ENCODE measurements around the gene DHRS12.

DNA sequence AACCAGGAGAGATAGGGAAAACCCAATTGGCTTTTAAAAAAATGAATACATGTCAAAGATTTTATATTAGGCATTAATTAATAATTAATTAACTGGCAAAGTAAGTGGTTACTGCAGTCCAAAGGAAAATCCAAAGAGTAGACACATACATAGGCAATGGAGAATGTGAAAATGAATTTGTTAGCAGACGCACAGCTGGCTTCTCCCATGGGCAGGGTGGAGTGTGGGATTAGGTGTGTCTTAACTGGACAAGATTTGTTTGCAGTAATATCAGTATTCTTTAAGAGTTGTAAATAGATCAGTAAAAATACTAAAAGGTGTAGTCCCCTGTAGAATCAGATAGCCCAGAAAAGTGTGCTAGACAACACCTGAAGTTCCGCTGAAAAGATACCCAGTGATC lies 58.7 kb downstream of the DHRS12 start:
- TF ChIP-seq GATA2 (IDR thresholded peaks at IDR 0.05; ENCODE audit: low read depth, low read length) (no peak), GATA3 (IDR thresholded peaks at IDR 0.05; ENCODE audit: low read depth, low read length) (no peak)

All from SH-SY5Y (cell line).